HG03521 (cell line): ENCODE results near the gene MEIOB.
"Not testable (repeated sequence)": the region's sequence is repeated elsewhere in the genome, so short reads cannot be mapped to it uniquely, and the experiment has no call there.

Source experiments
- ATAC-seq: cut with Tn5 transposase; IDR thresholded peaks from one replicate; pipeline ENCODE4 v1.9.1; 2021; ENCODE audit warnings: mild to moderate bottlenecking, moderate library complexity; ENCODE audit not compliant: unreplicated experiment

The MEIOB gene

DNA sequence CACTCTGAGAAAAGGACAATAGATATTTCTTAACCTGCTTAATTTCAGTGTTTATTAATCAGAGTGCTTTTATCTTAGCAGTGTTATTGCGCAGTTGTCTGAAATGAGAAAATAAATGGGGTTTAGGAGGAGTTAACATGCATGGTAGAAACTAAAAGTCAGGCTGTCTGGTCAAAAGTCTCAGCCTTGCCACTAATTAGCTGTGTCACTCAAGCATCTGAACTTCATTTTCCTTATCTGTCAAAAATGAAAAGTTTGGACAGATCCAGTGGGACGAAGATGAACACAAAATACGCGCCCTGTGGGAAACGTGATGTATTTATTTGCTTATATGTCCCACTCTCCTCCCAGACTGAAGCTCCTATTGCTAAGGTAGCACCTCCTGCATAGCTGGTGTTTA lies 6.3 kb upstream of the MEIOB start:
- no peak for ATAC-seq

DNA sequence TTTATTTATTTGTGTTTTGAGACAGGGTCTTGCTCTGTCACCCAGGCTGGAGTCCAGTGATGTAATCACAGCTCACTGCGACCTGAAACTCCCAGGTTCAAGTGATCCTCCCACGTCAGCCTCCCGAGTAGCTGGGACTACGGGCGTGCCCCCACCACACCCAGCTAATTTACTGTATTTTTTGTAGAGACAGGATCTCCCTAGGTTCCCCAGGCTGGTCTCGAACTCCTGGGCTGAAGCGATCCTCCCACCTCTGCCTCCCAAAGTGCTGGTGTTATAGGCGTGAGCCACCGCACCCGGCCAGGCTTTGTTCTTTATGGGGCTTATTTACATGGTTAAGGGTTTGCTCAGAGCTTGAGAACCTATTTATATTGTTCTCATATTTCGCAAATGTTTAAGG lies 5.8 kb upstream of the MEIOB start:
- no peak for ATAC-seq

GRCh38 chr16:1877089-1877488 lies 5.1 kb upstream of the MEIOB start:
- ATAC-seq: no peak

DNA sequence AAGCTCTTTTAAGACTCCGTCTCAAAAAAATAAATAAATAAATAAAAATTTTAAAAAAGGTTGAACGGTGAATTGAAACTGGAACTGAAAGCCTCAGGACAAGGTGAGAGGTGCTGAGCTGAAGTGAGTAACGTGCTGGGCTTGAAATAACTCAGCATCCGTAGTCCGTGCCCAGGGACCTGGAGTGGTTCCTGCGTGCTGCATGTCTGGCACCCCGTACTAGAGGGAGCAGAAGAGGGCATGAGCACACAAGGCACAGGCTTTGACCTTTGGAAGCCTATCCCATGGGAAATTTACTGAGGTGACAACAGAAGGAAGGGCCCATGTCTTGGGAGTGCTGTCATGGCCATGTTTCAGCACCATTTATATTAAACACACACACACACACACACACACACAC lies 4.5 kb upstream of the MEIOB start:
- ATAC-seq: no peak

DNA sequence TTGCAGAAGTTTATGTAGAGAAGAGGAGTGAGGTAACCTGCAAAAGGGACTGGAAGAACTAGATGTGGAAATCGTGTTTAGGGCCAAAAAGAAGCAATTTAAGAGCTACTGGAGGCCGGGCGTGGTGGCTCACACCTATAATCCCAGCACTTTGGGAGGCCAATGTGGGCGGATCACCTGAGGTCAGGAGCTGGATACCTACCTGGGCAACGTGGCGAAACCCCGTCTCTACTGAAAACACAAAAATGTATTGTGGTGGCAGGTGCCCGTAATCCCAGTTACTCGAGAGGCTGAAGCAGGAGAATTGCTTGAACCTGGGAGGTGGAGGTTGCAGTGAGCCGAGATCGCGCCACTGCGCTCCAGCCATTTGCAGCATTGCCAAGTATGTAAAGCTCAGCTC lies 4.1 kb upstream of the MEIOB start:
- not testable (repeated sequence) for ATAC-seq

- no peak for ATAC-seq
These were observed 2.9 kb upstream of the MEIOB start for GRCh38 chr16:1874854-1875253.

GRCh38 chr16:1870365-1871082 lies 1.4 kb downstream of the MEIOB start:
- ATAC-seq: no peak

GRCh38 chr16:1865902-1866690 lies 5.9 kb downstream of the MEIOB start:
- no peak for ATAC-seq

GRCh38 chr16:1863681-1864460 lies 8.1 kb downstream of the MEIOB start:
- ATAC-seq: no peak

DNA sequence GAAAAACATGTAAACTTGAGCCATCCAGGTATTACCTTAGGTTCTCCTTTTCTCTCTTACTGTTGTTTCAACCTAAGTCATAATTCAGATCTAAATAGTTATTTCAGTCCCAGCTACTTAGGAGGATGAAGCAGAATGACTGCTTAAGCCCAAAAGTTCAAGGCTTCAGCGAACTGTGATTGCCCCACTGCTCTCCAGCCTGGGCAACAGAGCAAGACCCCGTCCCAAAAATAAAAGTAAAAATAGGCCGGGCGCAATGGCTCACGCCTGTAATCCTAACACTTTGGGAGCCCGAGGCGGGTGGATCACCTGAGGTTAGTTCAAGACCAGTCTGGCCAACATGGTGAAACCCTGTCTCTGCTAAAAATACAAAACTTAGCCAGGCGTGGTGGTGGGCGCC lies 9.6 kb downstream of the MEIOB start:
- no peak for ATAC-seq

- ATAC-seq: no peak
These were observed 10.2 kb downstream of the MEIOB start for GRCh38 chr16:1861730-1862129.

DNA sequence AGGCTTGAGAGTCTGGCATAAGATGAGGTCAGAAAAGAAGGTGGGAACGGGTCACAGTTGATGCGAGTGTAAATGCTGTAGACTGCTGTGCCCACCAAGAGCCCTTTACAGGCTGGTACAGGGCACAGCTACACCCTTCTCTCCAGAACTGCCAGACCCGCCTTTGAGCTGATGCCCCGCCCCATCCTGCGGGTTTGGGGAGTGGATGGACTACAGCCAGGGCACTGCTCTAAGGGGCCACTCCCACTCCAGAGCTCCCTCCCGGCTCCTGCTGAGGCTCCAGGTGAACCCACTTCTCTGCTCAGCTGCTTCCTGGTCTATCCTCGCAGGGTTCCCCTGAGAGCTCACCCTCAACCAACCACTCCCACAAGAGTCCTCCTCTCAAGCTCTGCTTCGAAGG lies 12.3 kb downstream of the MEIOB start:
- ATAC-seq: no peak

DNA sequence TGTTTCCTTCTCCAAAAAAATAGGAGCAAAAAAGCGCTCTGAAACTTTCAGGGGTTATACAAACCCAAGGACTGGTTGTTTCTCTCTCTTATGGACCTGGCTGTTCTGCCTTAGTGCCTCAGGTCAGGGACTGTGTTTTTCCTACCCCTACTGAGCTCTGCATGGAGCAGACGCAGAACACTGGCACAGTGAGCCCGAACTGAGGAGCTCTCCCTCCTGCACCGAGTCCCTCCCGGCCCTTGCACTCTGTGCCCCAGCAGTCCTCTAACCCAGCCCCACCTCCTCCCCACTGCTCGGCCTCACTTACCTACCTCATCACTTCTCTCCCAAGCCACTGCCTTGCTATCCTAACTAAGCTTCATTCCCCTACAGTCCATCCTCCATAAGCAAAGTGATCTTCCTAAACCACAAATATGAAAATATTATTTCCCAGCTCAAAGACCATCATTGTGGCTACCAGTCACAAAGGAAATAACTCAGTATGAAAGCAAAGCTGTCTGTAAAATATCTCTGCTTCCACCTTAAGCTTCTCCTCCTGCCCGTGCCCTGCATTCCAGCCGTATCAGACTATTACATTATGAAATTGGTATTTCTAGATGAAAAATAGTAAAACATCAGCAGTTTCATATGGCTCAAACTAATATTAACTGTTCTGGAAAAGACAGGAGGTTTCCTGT lies 13.6 kb downstream of the MEIOB start:
- no peak for ATAC-seq

- ATAC-seq: no peak
These were observed 14.4 kb downstream of the MEIOB start for GRCh38 chr16:1857433-1858097.

DNA sequence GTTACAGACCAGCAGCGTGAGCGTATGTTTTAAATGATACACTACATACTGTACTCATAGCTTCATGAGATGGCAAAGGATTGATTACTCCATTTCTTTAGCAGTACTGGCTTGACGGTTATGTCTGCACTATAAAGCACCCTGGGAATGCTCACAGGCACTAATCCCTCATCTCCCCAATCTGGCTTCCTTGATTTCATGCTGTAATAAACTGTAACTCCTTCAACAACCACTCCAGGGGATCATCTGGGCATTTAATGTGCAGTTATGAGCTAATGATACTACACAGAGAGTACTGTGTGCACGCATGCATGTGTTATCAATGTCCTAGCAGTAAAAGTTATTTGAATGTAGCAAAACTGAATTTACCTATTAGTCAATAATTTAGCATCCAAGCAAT lies 20.2 kb downstream of the MEIOB start:
- no peak for ATAC-seq

- ATAC-seq: no peak
These were observed 21.0 kb downstream of the MEIOB start for GRCh38 chr16:1850981-1851380.

DNA sequence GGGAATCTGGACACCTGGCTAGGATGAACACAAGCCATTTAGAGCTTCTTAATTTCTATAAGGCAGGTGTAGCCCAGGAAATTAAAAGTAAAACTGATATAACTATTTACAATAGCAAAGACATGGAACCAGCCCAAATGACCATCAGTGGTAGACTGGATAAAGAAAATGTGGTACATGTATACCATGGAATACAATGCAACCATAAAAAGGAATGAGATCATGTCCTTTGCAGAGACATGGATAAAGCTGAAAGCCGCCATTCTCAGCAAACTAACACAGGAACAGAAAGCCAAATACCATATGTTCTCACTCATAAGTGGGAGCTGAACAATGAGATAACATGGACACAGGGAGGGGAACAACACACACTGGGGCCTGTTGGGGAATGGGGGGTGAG lies 25.5 kb downstream of the MEIOB start:
- no peak for ATAC-seq

GRCh38 chr16:1845985-1846384 lies 26.0 kb downstream of the MEIOB start:
- no peak for ATAC-seq

GRCh38 chr16:1839554-1839953 lies 32.4 kb downstream of the MEIOB start:
- no peak for ATAC-seq

- ATAC-seq: no peak
These were observed 37.9 kb downstream of the MEIOB start for GRCh38 chr16:1834096-1834495.
